ENCODE results near the gene HPD. TPM values are rescaled to one million over a fixed set of nuclear protein-coding genes. Genes with fewer than 3 reads are reported as not detected.

HPD gene
- total RNA-seq, 2 experiments from 2014 or later = not detected

- Histone ChIP-seq H4K20me1 (ENCODE audit: insufficient read depth, low read length) (no peaks in the 10 kb centered on the region), H3K27ac (ENCODE audit: low read depth, low read length, poor library complexity, severe bottlenecking) (no peak overlapping the region), H3K4me1 (ENCODE audit: insufficient read depth, low read length, poor library complexity, severe bottlenecking) (peaks cover 12% of the 10 kb centered on the region), H3K4me2 (ENCODE audit: low read length) (no peak overlapping the region), H3K9me2 (ENCODE audit: insufficient read depth, low read length) (no peaks in the 10 kb centered on the region), H3K4me3 (ENCODE audit: low read depth, low read length, poor library complexity, severe bottlenecking) (no peak overlapping the region), H3K36me3 (ENCODE audit: insufficient read depth, low read length) (peaks cover 70% of the 10 kb centered on the region), H2AFZ (ENCODE audit: low read length) (no peak overlapping the region), H3K79me2 (ENCODE audit: insufficient read depth, low read depth, low read length) (peaks cover 14% of the 10 kb centered on the region; the same call in 1 of the 2 replicates), H3K9me3 (ENCODE audit: low read length) (no peaks in the 10 kb centered on the region)
- BruUV-seq (replicated peaks) = no TSS peak
- no peak for DNase-seq (ENCODE audit: low spot score)
- TF ChIP-seq EZH2phosphoT487 (IDR thresholded peaks at IDR 0.05; ENCODE audit: borderline replicate concordance, low read depth, low read length) = no peak
- TF ChIP-seq, protein P1, sequence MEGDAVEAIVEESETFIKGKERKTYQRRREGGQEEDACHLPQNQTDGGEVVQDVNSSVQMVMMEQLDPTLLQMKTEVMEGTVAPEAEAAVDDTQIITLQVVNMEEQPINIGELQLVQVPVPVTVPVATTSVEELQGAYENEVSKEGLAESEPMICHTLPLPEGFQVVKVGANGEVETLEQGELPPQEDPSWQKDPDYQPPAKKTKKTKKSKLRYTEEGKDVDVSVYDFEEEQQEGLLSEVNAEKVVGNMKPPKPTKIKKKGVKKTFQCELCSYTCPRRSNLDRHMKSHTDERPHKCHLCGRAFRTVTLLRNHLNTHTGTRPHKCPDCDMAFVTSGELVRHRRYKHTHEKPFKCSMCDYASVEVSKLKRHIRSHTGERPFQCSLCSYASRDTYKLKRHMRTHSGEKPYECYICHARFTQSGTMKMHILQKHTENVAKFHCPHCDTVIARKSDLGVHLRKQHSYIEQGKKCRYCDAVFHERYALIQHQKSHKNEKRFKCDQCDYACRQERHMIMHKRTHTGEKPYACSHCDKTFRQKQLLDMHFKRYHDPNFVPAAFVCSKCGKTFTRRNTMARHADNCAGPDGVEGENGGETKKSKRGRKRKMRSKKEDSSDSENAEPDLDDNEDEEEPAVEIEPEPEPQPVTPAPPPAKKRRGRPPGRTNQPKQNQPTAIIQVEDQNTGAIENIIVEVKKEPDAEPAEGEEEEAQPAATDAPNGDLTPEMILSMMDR (conservative IDR thresholded peaks at IDR 0.05; ENCODE audit: low read length) = no peak
- intact Hi-C loops (cut with micrococcal nuclease; ENCODE audit: unreplicated experiment) = no loop called here
- CTCF ChIA-PET (ENCODE audit: unreplicated experiment) = interaction anchor here (0.6 kb wide), 1 partner anchor 12 kb away, joined by 3 read pairs; no protein-coding TSS in a partner anchor
- POLR2A ChIA-PET = no interaction called here
These were observed 41.6 kb downstream of the HPD start for GRCh38 chr12:121816925-121817647.

DNA sequence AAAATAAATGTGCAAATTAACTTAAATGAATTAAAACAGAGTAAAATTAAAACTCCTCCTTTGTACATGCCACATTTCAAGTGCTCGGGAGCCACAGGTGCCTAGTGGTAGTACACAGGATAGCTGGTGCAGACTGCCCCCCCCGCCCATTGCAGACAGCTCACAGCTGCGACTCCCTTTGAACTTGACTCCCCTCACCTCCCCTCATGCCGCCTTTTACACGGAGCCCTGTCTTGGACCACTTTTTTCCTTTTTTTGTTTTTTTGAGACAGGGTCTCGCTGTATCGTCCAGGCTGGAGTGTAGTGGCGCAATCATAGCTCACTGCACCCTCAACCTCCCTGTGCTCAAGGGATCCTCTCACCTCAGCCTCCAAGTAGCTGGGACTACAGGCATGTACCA lies 43.4 kb downstream of the HPD start:
- no peak overlapping the region for H3K27ac ChIP-seq (ENCODE audit: low read depth, low read length, poor library complexity, severe bottlenecking)
- H3K4me3 ChIP-seq (ENCODE audit: low read depth, low read length, poor library complexity, severe bottlenecking) = no peak overlapping the region
- DNase-seq (ENCODE audit: low spot score) = no peak
- TF ChIP-seq, protein P1 (conservative IDR thresholded peaks at IDR 0.05; ENCODE audit: low read length) = no peak
- TF ChIP-seq EZH2phosphoT487 (IDR thresholded peaks at IDR 0.05; ENCODE audit: borderline replicate concordance, low read depth, low read length) = no peak
- POLR2A ChIA-PET = interaction anchor here (0.6 to 0.8 kb wide), 2 partner anchors 20 to 21 kb away, joined by 3 to 6 read pairs; no protein-coding TSS in a partner anchor
- H4K20me1 ChIP-seq (ENCODE audit: insufficient read depth, low read length) = no peaks in the 10 kb centered on the region
- no peaks in the 10 kb centered on the region for H3K9me2 ChIP-seq (ENCODE audit: insufficient read depth, low read length)
- peaks cover 63% of the 10 kb centered on the region for H3K36me3 ChIP-seq (ENCODE audit: insufficient read depth, low read length)
- peaks cover 28% of the 10 kb centered on the region for H3K4me1 ChIP-seq (ENCODE audit: insufficient read depth, low read length, poor library complexity, severe bottlenecking)
- no peaks in the 10 kb centered on the region for H3K9me3 ChIP-seq (ENCODE audit: low read length)
- H3K4me2 ChIP-seq (ENCODE audit: low read length) = no peak overlapping the region
- CTCF ChIA-PET (ENCODE audit: unreplicated experiment) = interaction anchor here (0.6 to 0.7 kb wide), 2 partner anchors 21 to 584 kb away, joined by 8 to 9 read pairs; no protein-coding TSS in a partner anchor
- intact Hi-C loops (cut with micrococcal nuclease; ENCODE audit: unreplicated experiment) = no loop called here
- no TSS peak for BruUV-seq (replicated peaks)
- peaks cover 14% of the 10 kb centered on the region; the same call in 1 of the 2 replicates for H3K79me2 ChIP-seq (ENCODE audit: insufficient read depth, low read depth, low read length)
- no peak overlapping the region for H2AFZ ChIP-seq (ENCODE audit: low read length)
